Measurements from ENCODE around the gene ALDH1A1.

- TF ChIP-seq JUN (CRISPR knock-in tag; IDR thresholded peaks at IDR 0.05) (no peak), NFE2L1 (CRISPR knock-in tag; IDR thresholded peaks at IDR 0.05) (no peak), NFYB (CRISPR knock-in tag; conservative IDR thresholded peaks at IDR 0.05; ENCODE audit: low read depth) (no peak), MAX (CRISPR knock-in tag; IDR thresholded peaks at IDR 0.05) (no peak), IRF1 (CRISPR knock-in tag; IDR thresholded peaks at IDR 0.05) (no peak), ZNF512 (CRISPR knock-in tag; IDR thresholded peaks at IDR 0.05; ENCODE audit: borderline replicate concordance) (no peak), SMAD3 (CRISPR knock-in tag; IDR thresholded peaks at IDR 0.05; ENCODE audit: borderline replicate concordance) (no peak), SP1 (CRISPR knock-in tag; conservative IDR thresholded peaks at IDR 0.05) (no peak), ESRRA (CRISPR knock-in tag; IDR thresholded peaks at IDR 0.05; ENCODE audit: borderline replicate concordance) (no peak)
- TF ChIP-seq, protein P1, sequence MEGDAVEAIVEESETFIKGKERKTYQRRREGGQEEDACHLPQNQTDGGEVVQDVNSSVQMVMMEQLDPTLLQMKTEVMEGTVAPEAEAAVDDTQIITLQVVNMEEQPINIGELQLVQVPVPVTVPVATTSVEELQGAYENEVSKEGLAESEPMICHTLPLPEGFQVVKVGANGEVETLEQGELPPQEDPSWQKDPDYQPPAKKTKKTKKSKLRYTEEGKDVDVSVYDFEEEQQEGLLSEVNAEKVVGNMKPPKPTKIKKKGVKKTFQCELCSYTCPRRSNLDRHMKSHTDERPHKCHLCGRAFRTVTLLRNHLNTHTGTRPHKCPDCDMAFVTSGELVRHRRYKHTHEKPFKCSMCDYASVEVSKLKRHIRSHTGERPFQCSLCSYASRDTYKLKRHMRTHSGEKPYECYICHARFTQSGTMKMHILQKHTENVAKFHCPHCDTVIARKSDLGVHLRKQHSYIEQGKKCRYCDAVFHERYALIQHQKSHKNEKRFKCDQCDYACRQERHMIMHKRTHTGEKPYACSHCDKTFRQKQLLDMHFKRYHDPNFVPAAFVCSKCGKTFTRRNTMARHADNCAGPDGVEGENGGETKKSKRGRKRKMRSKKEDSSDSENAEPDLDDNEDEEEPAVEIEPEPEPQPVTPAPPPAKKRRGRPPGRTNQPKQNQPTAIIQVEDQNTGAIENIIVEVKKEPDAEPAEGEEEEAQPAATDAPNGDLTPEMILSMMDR (IDR thresholded peaks at IDR 0.05) = no peak
Observed at GRCh38 chr9:72855321-72855720, 97.5 kb downstream of the ALDH1A1 start.
